NB4 (cell line): ENCODE results near the gene CDKN3.
"Not testable (repeated sequence)": the region's sequence is repeated elsewhere in the genome, so short reads cannot be mapped to it uniquely, and the experiment has no call there.

Experiments
- DNase-seq: peaks from one replicate; pipeline ENCODE4 v3.0.0; 2010; ENCODE audit warnings: low read depth
- H3K4me3 ChIP-seq: one replicate; pipeline ENCODE4 v1.5.1; 2011; ENCODE audit warnings: mild to moderate bottlenecking, low read depth, low read length, moderate library complexity
- CTCF ChIP-seq: IDR thresholded peaks from one replicate; pipeline ENCODE4 v1.5.1; 2012; ENCODE audit warnings: low read depth, low read length
- MAX ChIP-seq: IDR thresholded peaks from 2 replicates; pipeline ENCODE4 v1.6.1; 2011; ENCODE audit warnings: low read depth, low read length
- MYC ChIP-seq: IDR thresholded peaks from 2 replicates; pipeline ENCODE4 v1.6.1; 2011; ENCODE audit warnings: low read depth, low read length
- POLR2A ChIP-seq: IDR thresholded peaks from 2 replicates; pipeline ENCODE4 v1.6.1; 2011; ENCODE audit warnings: mild to moderate bottlenecking; ENCODE audit not compliant: insufficient read length; ENCODE audit errors: extremely low read depth

Gene CDKN3

DNA sequence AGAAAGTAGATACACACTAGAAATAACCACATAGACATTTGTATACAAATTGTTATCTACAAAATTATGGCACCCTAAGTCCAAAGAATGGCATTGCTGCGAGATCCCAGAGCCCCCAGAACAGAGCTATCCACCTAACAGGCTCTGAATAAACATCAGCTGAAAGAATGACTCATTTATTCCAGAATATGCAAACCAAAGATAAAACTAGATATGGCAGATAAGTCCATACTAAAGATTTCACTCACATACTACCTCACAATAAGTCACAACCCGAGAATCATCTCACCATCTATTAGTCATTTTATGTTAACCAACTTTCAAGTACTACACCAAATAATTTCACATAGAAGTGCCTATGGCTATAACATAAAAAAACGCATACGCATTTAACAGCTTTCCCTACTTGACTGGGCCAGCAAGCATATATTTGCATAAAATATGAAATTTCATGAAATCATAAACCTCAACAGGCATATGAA lies 38.7 kb downstream of the CDKN3 start:
- no peak for TF ChIP-seq MAX
- no peak for TF ChIP-seq MYC
- no peak for TF ChIP-seq POLR2A
- no peak for TF ChIP-seq CTCF
- no peak overlapping the region for H3K4me3 ChIP-seq
- DNase-seq = no peak

- DNase-seq, H3K4me3 ChIP-seq: not testable (repeated sequence)
Observed at GRCh38 chr14:54437954-54438353, 41.1 kb downstream of the CDKN3 start.

DNA sequence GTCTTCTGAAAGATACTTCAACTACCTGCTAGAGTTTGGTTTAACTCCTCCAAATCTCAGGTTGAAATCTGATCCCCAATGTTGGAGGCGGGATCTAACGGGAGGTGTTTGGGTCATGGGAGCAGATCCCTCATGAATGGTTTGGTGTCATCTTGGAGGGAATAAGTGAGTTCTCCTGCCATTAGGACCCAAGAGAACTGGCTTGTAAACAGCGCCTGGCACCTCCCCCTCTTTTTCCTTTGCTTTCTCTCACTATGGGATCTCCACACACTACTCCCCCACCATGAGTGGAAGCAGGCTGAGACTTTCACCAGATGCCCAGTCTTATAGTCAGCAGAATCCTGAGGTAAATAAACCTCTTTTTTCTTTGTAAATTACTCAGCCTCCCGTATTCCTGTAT lies 41.9 kb downstream of the CDKN3 start:
- no peak overlapping the region for H3K4me3 ChIP-seq
- no peak for TF ChIP-seq MYC
- no peak for TF ChIP-seq MAX
- TF ChIP-seq POLR2A = no peak
- TF ChIP-seq CTCF = no peak
- no peak for DNase-seq

DNA sequence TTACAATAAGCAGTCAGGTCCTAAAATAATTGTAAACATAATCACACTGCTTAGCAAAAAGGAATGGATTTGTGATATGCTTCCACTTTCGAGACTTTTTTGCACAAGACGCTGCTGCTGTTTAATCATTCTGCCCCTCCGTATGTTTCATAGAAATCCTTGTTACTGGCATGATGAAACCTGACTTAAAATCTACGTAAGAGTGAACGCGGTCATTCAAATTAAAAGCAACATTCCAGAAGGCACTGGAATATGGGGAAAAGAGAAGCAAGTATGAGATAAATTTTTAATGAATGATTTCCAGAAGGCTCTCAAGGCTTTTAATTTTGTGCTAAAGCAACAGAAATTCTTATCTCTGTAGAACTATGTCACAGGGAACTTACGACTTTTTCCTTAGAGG lies 43.2 kb downstream of the CDKN3 start:
- no peak for TF ChIP-seq CTCF
- no peak for TF ChIP-seq MAX
- TF ChIP-seq POLR2A = no peak
- no peak for TF ChIP-seq MYC
- peak overlapping the region; percentile 99 for H3K4me3 ChIP-seq
- DNase-seq = no peak

GRCh38 chr14:54440476-54440872 lies 43.7 kb downstream of the CDKN3 start:
- TF ChIP-seq MYC = no peak
- no peak for TF ChIP-seq POLR2A
- DNase-seq = no peak
- H3K4me3 ChIP-seq = peak overlapping the region; percentile 99

GRCh38 chr14:54440873-54441868 lies 44.4 kb downstream of the CDKN3 start, which contains the start of gene CNIH1:
Gene CNIH1 (minus strand): TSS chr14:54441374. CDS start chr14:54441327, 47 bp downstream.
- TF ChIP-seq MYC (peak; percentile 12; the same call in 1 of the 2 replicates), POLR2A (peak; percentile 72), MAX (no peak), CTCF (peak; percentile 67)
- H3K4me3 ChIP-seq = peak within 1 kb of the TSS; percentile 99
- peak; percentile 92 for DNase-seq

- DNase-seq, H3K4me3 ChIP-seq: not testable (repeated sequence)
Observed at GRCh38 chr14:54442961-54443360, 46.2 kb downstream of the CDKN3 start.
